ENCODE measurements around the gene SH3YL1. TPM values are rescaled to one million over a fixed set of nuclear protein-coding genes. Genes with fewer than 3 reads are reported as not detected.
A peak's percentile ranks its signal among the peaks of the same experiment; 100 is the strongest.

SH3YL1 gene, protein sequence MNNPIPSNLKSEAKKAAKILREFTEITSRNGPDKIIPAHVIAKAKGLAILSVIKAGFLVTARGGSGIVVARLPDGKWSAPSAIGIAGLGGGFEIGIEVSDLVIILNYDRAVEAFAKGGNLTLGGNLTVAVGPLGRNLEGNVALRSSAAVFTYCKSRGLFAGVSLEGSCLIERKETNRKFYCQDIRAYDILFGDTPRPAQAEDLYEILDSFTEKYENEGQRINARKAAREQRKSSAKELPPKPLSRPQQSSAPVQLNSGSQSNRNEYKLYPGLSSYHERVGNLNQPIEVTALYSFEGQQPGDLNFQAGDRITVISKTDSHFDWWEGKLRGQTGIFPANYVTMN
- polyA plus RNA-seq (2011; rRNA removed): 19.5 and 23.9 TPM in 2 replicates
- polyA plus RNA-seq (2012; cell fraction: cytosol; rRNA removed): 4.4 and 5.0 TPM in 2 replicates
- 6.1 and 9.2 TPM in 2 replicates for polyA plus RNA-seq (2012; cell fraction: nucleus; rRNA removed)
- polyA plus RNA-seq (2017; fragmentation: RNase III; extraction: RNeasy Plus Mini Kit Qiagen cat#74134 plus additional on column Dnase treatment): 12.8 to 13.9 TPM (median 13.5 TPM) in 3 replicates
- polyA minus RNA-seq (2011; rRNA and poly(A)+ RNA removed): 8.1 and 12.2 TPM in 2 replicates

DNA sequence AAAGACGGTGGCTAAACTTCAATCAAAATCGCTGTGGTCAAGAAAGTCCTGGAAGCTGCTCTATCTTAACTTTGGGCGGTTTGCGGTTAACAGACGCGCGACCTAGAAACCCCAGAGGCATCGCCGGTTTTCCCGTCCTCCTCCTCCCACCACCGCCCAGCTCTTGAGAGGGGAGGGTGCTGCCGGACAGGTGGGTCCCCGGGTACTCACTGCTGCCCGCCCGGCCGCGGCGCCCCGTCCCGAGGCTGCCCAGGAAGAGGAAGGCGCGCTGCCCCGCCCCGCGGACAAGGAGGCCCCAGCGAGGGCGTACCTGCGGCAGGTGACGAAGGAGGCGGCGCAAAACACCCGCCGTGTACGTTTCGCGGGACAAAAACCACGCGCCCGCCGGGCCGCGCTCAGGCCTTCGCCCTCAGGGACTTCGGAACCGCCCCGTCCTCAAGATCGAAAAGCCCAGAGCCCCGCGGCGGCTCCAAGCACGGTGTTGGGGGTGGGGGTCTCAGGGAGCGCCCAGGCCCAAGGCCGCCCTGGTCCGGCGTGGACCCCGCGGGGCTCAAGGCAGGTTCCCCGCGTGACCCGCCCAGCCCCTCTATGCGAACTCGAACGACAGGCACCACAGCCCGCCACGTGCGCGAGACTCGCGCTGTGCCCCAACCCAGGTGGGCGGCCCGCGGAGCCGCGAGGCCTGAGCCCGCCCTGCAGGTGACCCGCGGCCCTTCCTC is at the start of gene SH3YL1:
TSS of gene SH3YL1 (minus strand) at position 259 of the 719 bp plus-strand sequence. CDS start at position 211, 48 bp downstream.
- FAIRE-seq (no peak), ATAC-seq (peak; percentile 61 to 63), DNase-seq (ENCODE audit: low read depth in 1 of 2, low spot score in 1 of 2) (peak in 1 of 2 experiments; percentile 14)
- peak within 1 kb of the TSS; percentile 97 for H3K4me2 ChIP-seq
- ChIA-PET POLR2A (no interaction called here), CTCF (no interaction called here)
- peaks cover 47% of the 10 kb centered on the region for H3K9me3 ChIP-seq
- H3K4me3 ChIP-seq: peak within 1 kb of the TSS; percentile 73
- 40% methylated on average over 28 of the region's 77 CpGs for WGBS (ENCODE audit: missing lambda C conversion rate)
- peak within 1 kb of the TSS; percentile 82 to 89 for H3K27ac ChIP-seq
- peaks cover 13% of the 10 kb centered on the region; the same call in 2 of the 3 replicates for H3K4me1 ChIP-seq
- TF ChIP-seq JUNB (IDR thresholded peaks at IDR 0.05): no peak
- TF ChIP-seq RFX5 (IDR thresholded peaks at IDR 0.05): no peak
- no peak for TF ChIP-seq RCOR1 (IDR thresholded peaks at IDR 0.05; ENCODE audit: low read depth, low read length)
- no peak for TF ChIP-seq ZFP36 (IDR thresholded peaks at IDR 0.05; ENCODE audit: borderline replicate concordance, partially characterized antibody)
- TF ChIP-seq HOXA7 (CRISPR knock-in tag; IDR thresholded peaks at IDR 0.05): no peak
- no peak for TF ChIP-seq CEBPB (IDR thresholded peaks at IDR 0.05)
- no peak for TF ChIP-seq JUN (IDR thresholded peaks at IDR 0.05)
- TF ChIP-seq EHF (CRISPR knock-in tag; IDR thresholded peaks at IDR 0.05): no peak
- TF ChIP-seq, protein P1, sequence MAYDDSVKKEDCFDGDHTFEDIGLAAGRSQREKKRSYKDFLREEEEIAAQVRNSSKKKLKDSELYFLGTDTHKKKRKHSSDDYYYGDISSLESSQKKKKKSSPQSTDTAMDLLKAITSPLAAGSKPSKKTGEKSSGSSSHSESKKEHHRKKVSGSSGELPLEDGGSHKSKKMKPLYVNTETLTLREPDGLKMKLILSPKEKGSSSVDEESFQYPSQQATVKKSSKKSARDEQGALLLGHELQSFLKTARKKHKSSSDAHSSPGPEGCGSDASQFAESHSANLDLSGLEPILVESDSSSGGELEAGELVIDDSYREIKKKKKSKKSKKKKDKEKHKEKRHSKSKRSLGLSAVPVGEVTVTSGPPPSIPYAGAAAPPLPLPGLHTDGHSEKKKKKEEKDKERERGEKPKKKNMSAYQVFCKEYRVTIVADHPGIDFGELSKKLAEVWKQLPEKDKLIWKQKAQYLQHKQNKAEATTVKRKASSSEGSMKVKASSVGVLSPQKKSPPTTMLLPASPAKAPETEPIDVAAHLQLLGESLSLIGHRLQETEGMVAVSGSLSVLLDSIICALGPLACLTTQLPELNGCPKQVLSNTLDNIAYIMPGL (CRISPR knock-in tag; IDR thresholded peaks at IDR 0.05; ENCODE audit: borderline replicate concordance): 0 out of 2 replicates have a peak, but pooled peaks have one; percentile 43
- TF ChIP-seq, protein P2, sequence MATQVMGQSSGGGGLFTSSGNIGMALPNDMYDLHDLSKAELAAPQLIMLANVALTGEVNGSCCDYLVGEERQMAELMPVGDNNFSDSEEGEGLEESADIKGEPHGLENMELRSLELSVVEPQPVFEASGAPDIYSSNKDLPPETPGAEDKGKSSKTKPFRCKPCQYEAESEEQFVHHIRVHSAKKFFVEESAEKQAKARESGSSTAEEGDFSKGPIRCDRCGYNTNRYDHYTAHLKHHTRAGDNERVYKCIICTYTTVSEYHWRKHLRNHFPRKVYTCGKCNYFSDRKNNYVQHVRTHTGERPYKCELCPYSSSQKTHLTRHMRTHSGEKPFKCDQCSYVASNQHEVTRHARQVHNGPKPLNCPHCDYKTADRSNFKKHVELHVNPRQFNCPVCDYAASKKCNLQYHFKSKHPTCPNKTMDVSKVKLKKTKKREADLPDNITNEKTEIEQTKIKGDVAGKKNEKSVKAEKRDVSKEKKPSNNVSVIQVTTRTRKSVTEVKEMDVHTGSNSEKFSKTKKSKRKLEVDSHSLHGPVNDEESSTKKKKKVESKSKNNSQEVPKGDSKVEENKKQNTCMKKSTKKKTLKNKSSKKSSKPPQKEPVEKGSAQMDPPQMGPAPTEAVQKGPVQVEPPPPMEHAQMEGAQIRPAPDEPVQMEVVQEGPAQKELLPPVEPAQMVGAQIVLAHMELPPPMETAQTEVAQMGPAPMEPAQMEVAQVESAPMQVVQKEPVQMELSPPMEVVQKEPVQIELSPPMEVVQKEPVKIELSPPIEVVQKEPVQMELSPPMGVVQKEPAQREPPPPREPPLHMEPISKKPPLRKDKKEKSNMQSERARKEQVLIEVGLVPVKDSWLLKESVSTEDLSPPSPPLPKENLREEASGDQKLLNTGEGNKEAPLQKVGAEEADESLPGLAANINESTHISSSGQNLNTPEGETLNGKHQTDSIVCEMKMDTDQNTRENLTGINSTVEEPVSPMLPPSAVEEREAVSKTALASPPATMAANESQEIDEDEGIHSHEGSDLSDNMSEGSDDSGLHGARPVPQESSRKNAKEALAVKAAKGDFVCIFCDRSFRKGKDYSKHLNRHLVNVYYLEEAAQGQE (IDR thresholded peaks at IDR 0.05): no peak
- TF ChIP-seq FOXS1 (CRISPR knock-in tag; IDR thresholded peaks at IDR 0.05): no peak
- peak; percentile 48; the same call in 1 of the 2 replicates for TF ChIP-seq TFCP2L1 (CRISPR knock-in tag; IDR thresholded peaks at IDR 0.05)
- no peak for TF ChIP-seq KDM1A (IDR thresholded peaks at IDR 0.05; ENCODE audit: low read depth)
- TF ChIP-seq, protein P3, sequence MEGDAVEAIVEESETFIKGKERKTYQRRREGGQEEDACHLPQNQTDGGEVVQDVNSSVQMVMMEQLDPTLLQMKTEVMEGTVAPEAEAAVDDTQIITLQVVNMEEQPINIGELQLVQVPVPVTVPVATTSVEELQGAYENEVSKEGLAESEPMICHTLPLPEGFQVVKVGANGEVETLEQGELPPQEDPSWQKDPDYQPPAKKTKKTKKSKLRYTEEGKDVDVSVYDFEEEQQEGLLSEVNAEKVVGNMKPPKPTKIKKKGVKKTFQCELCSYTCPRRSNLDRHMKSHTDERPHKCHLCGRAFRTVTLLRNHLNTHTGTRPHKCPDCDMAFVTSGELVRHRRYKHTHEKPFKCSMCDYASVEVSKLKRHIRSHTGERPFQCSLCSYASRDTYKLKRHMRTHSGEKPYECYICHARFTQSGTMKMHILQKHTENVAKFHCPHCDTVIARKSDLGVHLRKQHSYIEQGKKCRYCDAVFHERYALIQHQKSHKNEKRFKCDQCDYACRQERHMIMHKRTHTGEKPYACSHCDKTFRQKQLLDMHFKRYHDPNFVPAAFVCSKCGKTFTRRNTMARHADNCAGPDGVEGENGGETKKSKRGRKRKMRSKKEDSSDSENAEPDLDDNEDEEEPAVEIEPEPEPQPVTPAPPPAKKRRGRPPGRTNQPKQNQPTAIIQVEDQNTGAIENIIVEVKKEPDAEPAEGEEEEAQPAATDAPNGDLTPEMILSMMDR (IDR thresholded peaks at IDR 0.05): no peak
- TF ChIP-seq RARB (CRISPR knock-in tag; IDR thresholded peaks at IDR 0.05): no peak
- no peak for TF ChIP-seq SMC3 (IDR thresholded peaks at IDR 0.05)
- no peak for TF ChIP-seq GATA3 (IDR thresholded peaks at IDR 0.05; ENCODE audit: borderline replicate concordance)
- TF ChIP-seq CHD4 (IDR thresholded peaks at IDR 0.05; ENCODE audit: borderline replicate concordance): no peak
- TF ChIP-seq MAFK (IDR thresholded peaks at IDR 0.05; ENCODE audit: partially characterized antibody): no peak
- TF ChIP-seq, protein P4, sequence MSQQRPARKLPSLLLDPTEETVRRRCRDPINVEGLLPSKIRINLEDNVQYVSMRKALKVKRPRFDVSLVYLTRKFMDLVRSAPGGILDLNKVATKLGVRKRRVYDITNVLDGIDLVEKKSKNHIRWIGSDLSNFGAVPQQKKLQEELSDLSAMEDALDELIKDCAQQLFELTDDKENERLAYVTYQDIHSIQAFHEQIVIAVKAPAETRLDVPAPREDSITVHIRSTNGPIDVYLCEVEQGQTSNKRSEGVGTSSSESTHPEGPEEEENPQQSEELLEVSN (IDR thresholded peaks at IDR 0.05; ENCODE audit: borderline replicate concordance, low read depth): peak; percentile 92
- TF ChIP-seq ZSCAN20 (CRISPR knock-in tag; IDR thresholded peaks at IDR 0.05): no peak
- TF ChIP-seq SREBF2 (IDR thresholded peaks at IDR 0.05): no peak
- TF ChIP-seq, protein P5, sequence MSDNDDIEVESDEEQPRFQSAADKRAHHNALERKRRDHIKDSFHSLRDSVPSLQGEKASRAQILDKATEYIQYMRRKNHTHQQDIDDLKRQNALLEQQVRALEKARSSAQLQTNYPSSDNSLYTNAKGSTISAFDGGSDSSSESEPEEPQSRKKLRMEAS (IDR thresholded peaks at IDR 0.05): peak; percentile 87
- TF ChIP-seq CHD2 (IDR thresholded peaks at IDR 0.05; ENCODE audit: low read length, partially characterized antibody): no peak
- no peak for TF ChIP-seq EHMT2 (IDR thresholded peaks at IDR 0.05; ENCODE audit: low read depth)
- TF ChIP-seq ZC3H11A (IDR thresholded peaks at IDR 0.05): no peak
- TF ChIP-seq NFE2L2 (conservative IDR thresholded peaks at IDR 0.05; ENCODE audit: low read length): no peak
- TF ChIP-seq BHLHE40 (IDR thresholded peaks at IDR 0.05; ENCODE audit: low read depth, low read length): no peak
- TF ChIP-seq FOSL2 (IDR thresholded peaks at IDR 0.05): no peak
- no peak for TF ChIP-seq FOSL2 (CRISPR knock-in tag; IDR thresholded peaks at IDR 0.05)
- no peak for TF ChIP-seq FOSB (CRISPR knock-in tag; IDR thresholded peaks at IDR 0.05)
- no peak; the same call in 1 of the 2 replicates for TF ChIP-seq HDAC2 (IDR thresholded peaks at IDR 0.05)
- peak; percentile 46; the same call in 1 of the 2 replicates for TF ChIP-seq MYC (IDR thresholded peaks at IDR 0.05; ENCODE audit: borderline replicate concordance, low read length)
